Glomerular visceral epithelial cell (primary cell): Measurements from ENCODE around the gene MRLN.
A peak's percentile ranks its signal among the peaks of the same experiment; 100 is the strongest.
"Not testable (repeated sequence)": the region's sequence is repeated elsewhere in the genome, so short reads cannot be mapped to it uniquely, and the experiment has no call there.

Experiments used
- DNase-seq: peaks from one replicate; pipeline ENCODE4 v3.0.0-alpha.2; 2016; ENCODE audit errors: extremely low spot score

The MRLN gene

DNA sequence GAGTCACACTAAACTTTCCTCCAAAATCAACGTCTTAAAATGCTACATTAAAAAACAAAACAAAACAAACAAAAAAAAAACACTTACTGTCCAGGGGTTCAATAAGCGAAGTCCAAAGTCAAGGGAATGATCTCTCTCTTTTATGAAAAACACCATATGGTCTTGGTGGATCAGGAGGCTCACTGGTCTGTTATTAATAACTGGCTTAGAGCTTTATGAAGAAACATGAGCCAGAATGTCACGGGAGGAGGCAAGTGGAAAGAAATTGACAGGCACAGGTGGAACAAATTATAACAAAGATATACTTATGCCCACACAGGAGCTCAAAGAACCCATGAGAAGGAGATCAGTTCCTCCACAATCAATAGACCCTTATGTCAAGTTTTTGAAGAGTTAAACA, at the start of gene MRLN:
MRLN (minus strand) TSS at position 189 of the 400 bp plus-strand sequence.
- no peak for DNase-seq

DNA sequence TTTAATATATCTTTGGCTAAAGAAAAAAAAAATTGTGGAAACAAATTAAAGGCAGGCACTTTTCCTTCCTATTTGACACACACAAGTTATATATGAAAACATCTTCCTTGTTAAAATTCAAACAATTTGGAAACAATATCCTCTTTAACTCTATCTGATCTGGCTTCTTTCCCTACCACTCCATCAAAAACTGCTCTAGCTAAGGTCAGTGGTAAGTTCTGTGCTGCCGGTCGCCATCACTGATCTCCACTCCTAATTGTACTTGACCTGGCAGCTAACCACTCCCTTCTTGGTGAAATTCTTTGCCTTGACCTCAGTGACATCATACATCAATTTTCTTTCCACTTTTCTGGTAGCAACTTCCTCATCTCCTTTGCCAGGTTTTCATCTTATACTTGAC, 47.9 kb upstream of the MRLN start:
- DNase-seq = no peak

DNA sequence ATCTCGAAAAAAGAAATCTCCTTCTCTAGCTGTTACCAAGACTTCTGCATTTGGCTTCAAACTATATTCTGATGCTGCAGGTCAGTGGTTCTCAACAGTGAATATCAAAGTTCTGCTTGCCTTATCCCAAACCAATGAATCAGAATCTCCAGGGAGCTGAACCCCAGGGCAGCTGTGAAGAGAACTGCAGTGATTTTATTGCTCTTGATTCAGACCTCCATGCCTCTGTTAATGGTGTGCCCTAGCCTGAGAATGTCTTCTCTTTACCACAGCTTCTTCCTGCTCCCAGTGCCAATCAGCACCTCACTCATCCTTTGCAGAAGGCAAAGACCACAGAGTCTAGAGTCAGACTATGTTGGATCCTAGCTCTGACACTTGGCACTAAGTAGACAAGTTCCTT, 46.2 kb upstream of the MRLN start:
- DNase-seq = no peak

DNA sequence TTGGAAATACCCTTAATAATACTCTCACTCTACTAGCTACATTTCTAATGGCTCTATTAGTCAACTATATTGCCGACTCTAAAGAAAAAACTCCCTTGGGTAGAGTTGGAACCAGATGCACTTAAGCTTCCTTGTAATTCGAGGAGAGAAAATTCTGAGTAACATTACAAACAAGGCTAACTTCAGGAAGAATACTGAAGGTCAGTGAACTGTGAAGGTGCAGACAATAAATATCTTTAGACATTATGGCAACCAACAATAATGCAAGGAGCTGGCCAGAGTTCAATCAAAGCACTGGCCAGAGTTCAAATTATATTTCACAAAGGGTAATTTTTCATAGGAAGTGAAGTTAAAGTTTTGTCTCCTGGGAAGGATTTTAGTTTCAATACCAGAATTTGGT, 40.7 kb upstream of the MRLN start:
- peak; percentile 38 for DNase-seq

DNA sequence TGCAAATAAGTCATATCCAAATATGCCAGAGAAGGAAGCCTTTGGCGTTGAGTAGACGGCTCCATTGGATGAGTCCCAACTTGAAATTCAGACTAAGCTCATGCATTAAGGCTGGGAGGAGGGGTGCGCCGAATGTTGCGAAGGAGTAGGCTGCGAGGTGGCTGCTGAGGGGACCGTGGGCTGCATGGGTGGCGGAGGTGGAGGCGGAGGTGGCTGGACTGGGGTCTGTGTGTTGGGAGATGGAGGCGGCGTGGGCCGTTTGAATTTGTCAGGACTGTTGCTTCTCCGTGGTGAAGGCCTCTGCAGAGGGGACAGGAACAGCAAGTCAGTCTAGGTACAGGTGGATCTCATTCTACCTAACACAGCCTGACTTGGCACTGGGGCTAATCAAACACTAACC, 39.6 kb upstream of the MRLN start:
- DNase-seq = no peak

DNA sequence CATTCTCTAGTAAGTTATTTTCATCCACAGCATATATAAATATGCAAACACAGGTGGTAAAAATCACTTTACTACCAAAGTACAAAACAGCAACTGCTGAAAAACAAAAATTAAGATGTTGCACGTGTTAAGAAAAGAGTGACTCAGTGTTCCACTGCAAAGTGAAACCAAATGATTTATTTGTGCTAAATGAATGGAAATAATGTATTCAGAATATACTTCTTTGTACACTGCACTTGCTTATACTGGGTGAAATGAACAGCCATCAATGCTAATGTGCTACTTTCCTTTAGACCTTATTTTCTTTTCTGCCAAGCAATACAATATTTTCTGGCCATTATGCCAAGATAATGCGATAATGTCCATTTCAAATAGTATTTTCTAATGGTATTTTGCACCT, 38.3 kb upstream of the MRLN start:
- DNase-seq = no peak

DNA sequence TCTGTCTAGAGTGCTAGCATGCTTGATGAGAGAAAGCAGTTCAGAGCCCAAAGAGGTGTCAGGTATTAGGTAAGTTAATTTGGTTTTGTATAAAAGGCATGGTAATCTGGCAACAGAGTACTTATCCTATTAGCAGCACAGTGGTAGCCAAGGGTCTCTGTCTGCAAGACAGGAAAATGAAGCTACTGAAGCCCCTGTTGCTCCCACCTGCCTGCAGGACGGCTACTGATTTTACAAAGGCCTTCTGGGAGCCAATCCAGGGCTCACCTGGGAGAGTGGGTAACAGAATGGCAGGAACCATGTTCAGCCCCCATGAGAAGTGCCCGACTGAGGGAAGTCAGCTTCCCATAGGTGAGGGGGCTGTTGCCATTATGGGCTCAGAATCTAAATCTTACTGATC, 36.8 kb upstream of the MRLN start:
- not testable (repeated sequence) for DNase-seq

DNA sequence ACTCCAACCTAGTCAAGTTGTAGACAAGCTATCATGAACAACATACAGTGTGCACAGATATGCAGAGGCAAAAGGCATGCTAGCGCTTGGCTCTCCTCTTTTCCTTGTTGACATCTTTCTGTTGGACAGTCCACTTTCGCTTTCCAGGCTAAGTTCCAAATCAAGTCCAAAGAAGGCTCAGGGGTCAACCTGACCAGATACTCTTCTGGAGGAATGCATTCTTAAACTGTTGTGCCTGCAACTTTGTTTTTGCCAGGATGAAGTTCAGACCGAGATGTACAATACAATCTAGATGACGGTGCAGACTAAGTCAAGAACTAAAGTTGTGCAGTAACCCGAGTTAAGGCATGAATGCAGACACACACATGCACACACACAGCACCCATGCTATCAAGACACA, 35.7 kb upstream of the MRLN start:
- not testable (repeated sequence) for DNase-seq

DNA sequence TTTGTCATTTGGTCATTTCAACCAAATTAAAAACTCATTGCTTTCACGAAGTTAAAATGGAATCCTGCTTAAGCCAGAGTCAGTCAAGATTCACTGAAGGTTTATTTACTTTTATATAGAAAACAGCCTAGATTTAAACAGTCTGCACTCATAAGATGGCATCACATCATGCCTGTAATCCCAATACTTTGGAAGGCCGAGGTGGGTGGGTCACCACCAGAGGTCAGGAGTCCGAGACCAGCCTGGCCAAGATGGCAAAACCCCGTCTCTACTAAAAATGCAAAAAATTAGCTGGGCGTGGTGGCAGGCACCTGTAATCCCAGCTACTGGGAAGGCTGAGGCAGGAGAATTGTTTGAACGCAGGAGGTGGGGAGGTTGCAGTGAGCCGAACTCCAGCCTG, 33.8 kb upstream of the MRLN start:
- DNase-seq = not testable (repeated sequence)

DNA sequence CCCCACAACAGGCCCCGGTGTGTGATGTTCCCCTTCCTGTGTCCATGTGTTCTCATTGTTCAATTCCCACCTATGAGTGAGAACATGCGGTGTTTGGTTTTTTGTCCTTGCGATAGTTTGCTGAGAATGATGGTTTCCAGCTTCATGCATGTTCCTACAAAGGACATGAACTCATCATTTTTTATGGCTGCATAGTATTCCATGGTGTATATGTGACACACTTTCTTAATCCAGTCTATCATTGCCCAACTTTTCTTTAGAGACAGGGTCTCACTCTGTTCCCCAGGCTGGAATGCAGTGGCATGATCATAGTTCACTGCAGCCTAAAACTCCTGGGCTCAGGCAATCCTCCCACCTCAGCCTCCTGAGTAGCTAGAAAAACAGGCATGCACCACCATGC, 32.2 kb upstream of the MRLN start:
- not testable (repeated sequence) for DNase-seq

DNA sequence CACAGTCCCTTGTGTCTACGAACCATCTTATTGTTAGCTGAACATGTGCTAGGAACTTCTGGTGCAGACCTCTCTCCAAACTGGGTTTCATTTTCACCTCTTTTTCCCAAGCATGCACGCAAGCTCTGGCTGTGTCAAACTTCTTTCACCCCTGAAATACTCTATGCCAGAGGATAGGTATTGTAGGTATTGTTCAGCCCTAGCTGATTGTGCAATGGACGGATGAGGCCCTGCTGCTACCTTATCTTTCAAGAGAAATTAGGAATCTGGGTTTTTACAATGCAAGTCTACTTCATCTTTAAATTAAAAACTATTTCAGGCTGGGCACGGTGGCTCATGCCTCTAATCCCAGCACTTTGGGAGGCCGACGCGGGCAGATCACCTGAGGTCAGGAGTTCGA, 28.3 kb upstream of the MRLN start:
- DNase-seq = no peak

DNA sequence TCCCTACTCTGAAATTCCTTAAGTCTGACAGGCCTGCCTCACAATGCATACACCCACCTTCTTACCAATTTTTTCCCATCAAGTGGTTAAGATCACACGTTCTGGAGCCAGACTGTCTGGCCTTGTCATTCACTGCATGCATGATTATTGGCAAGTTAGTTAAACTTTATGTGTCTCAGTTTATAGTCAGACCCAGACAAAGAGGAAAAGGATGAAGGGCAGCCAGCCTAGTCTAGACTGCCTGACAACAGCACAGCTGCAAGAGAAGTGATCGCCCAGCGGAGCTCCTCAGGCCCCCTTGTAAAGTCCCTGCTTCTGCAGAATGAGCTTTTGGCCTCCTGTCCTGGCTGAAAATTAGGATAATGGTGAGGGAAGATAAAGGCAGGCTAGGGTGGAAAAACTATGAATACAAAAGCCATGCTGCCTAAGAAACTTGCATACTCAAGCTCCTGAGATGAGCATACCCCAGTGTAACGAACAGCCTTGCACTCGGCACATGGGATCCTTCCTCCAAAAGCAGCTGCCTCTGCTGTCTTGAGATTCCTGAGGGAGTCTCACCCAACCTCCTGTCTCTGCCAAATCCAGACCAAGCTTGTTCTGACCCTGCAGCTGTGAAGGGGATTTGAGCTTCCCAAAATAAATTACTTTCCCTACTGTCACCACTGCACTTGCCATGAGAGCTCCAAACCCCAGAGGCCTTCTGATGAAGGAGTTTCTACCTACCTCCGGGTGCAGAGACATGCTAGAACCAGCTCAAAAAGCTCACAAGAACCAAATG, 26.7 kb upstream of the MRLN start:
- no peak for DNase-seq

DNA sequence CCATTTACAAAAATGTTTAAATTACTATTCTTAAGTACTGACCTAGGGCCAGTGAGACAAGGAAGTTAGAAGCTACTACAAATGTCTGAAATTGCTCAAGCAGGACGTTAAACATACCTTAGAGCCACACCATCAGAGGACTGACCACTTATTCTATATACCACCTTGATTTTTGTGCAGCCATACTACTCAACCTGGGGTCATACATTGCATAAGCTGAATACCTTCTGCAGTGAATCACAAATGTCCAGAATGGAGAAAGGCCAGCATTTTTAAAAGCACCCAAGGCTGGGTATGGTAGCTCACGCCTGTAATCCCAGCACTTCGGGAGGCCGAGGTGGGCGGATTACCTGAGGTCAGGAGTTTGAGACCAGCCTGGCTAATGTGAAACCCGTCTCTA, 21.2 kb upstream of the MRLN start:
- no peak for DNase-seq

DNA sequence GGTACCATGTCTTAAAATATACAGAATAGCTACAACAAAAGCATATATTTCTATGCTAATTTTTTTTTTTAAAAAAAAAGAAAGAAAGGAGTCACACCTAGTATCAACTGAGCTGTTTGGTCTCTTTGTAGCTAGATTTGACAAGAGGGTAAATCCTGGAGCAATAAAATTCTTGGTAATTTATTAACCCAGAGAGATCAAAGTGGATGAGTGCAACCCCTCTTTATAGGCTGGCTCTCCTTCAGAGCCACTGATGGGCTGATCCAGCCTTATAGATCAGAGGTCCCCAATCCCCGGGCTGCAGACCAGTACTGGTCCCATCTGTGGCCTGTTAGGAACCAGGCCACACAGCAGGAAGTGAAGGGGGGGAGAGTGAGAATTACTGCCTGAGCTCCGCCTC, 19.8 kb upstream of the MRLN start:
- no peak for DNase-seq

DNA sequence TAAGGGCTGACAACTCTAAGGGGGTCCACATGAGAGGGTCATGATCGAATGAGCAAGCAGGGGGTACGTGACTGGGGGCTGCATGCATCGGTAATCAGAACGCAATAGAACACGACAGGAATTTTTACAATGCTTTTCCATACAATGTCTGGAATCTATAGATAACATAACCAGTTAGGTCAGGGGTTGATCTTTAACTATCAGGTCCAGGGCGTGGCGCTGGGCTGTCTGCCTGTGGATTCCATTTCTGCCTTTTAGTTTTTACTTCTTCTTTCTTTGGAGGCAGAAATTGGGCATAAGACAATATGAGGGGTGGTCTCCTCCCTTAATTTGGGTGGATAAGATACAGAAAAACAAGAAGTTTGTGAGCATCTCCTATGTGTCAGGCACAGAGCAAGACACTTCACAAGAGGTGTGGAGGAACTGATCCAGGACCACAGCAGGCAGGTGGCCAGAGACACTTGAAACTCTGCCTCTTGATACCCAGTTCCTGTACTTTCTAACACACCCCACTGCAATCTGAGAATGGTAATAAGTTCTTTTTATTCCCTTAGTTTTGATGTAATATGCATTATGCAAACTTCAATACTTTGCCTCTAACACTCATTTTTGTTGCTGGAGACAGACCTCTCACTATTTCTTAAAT, 18.0 kb upstream of the MRLN start:
- DNase-seq = no peak

DNA sequence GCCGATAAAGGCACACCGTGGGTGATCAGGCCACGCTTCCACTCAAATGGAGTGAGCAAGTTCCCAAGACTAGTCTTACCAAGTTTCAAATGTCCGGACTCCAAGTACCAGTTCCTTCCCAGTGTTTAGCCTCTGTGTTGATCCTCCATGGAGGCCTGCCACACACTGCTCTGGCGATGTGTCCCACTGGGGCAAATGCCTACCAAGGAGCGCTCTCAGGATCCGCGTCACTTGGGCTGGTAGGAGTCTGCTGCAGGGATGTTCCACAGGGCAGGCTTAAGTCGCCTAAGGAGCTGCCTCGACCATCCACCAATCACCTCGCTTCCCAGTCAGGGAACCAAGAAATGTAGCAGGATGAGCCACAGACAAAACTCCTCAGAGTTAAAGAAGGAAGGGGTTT, 17.4 kb upstream of the MRLN start:
- DNase-seq = no peak

DNA sequence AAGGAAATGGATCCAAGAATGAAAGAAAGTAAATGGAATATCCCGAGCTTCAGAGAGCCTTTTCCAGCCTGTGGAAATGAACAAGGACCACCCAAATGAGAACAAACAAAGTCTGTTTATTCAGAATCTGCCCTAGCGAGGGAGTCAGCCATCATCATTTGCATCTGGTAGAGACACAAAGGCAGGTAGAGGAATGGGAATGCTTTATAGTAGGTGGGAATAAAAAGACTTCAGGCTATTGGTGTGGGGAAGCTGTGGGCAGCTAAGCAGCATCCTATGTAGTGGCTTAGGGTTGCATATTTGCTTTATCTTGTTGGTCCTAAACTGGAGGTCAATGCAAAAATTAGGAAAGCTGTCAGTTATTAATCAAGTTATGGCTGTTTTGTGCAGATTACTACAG, 9.2 kb upstream of the MRLN start:
- DNase-seq = no peak

DNA sequence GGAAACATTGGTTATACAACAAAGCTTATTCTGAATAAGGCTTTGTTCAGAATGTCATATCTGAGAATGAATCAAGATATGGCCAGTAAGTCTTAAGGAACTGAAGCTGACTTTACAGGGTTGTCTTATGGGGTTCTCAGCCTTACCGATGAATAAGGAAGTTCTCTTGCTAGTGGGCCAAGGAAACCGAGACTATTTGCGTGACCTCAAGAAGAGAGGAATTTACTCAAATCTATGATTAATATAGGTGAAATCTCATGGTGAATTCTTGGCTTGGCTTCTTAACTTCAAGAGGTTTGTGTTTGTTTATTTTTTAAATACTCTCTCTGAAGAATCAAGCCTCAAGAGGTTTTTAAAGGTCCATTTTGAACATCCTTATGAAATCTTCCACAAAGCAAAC, 4.7 kb upstream of the MRLN start:
- DNase-seq = no peak

DNA sequence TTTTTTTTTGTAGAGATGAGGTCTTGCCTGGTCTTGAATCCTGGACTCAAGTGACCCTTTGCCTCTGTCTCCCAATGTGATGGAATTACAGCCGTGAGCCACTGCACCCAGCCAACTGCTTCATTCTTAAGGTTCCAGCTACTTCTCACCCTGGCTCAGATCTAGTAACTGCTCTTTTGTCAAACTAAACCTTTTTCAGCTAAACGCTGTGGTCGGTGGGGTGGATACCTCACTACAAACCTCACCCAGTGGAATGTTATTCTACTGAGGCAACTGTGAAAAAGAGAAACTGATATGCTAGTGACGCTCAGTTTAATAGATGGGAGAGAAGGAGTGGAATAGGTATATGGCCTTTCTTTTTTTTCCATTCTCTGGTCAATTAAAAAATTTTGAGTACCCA, 1.7 kb upstream of the MRLN start:
- DNase-seq = no peak

DNA sequence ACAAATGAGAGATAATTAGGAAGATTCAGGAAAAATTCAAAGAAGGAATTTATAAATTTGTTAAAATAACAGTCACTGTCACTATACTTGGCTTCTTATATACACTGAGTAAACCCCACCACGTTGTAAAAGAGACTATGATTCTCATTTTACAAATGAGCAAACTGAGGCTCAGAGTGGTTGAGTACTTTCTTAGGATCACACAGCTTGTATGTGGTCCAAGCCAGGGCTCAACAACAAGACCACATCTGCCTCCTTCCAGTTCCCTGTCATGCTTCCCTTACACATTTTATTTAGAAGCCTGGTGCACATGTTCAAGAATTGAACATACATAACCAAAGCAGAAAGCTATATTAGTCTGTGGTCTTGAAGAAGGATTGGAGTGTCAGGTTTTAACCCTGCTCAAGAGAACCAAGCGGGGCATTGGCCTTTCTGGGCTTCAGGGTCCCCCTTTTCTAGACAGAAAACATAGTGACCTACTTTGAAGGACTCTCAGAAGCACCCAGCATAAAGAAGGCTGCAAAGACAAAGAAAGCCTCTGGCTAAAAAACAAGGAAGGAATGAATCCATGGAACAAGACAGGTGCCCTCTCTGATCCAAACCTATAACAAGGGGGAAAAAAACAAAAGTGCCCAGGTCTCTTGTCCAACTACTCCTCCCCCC, 846 bp downstream of the MRLN start:
- DNase-seq = no peak

DNA sequence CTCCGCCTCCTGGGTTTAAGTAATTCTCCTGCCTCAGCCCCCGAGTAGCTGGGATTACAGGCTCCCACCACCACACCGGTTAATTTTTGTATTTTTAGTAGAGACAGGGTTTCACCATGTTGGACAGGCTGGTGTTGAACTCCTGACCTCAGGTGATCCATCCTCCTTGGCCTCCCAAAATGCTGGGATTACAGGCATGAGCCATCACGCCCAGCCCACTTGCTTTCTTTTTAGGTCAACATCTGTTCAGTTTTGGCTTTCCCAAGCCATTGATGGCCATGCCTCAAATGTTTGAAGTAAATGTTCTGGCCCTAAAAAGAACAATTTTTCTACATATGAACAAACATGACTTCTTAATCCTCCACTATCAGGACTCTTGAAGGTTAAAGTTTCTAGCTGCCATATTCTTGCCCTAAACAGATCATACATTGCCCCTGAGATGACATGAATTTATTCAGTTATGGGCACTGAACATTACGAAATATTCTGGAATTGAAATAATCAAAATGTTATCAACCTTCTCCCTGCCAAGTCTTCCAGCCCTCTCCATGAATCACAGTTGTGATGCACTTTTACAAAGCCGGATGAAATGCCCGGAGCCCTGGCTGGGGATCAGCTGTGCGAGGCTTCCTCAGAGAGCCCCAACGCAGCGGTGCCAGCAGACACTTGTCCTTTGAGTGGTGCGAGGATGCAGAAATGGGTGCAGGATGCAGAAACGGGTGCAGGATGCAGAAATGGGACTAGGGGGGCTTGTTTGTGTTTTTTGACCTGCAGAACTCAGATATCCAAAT, 2.9 kb downstream of the MRLN start:
- no peak for DNase-seq

DNA sequence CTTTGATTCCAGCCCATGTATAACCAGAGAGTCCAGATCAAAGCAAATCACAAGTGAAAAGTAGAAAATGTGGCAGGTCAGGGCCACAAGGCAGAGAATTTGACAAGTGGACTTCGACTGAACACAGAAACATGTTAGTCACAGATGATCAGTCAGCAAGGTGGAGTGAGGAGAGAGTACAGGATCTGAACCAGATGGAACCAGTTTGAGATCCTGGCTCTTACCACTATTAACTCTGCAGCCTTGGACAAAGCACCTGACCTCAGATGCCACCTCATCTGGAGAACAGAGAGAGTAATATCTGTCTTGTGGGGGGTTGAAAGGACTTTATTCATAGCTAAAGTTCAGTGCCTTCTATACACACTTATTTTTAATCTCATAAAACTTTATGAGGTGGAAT, 4.4 kb downstream of the MRLN start:
- peak; percentile 15 for DNase-seq
